Colonic mucosa (tissue), 4 donors: ENCODE results near the gene DNAJC16. TPM values are rescaled to one million over a fixed set of nuclear protein-coding genes. Genes with fewer than 3 reads are reported as not detected.

Experiments
- DNase-seq: peaks from one replicate; pipeline ENCODE4 v3.0.0-alpha.2; 2020
- H3K27ac ChIP-seq: fragments of 200-600 bp; one replicate; pipeline ENCODE4 v1.8.0; 2021
- H3K27me3 ChIP-seq: fragments of 200-600 bp; one replicate; pipeline ENCODE4 v1.8.0; 2021
- H3K36me3 ChIP-seq: fragments of 200-600 bp; one replicate; pipeline ENCODE4 v1.8.0; 2021
- H3K4me1 ChIP-seq: fragments of 200-600 bp; one replicate; pipeline ENCODE4 v1.8.0; 2021; ENCODE audit warnings: mild to moderate bottlenecking
- H3K4me3 ChIP-seq: fragments of 200-600 bp; one replicate; pipeline ENCODE4 v1.8.0; 2021
- H3K9ac ChIP-seq, 2 donors: one replicate each; pipeline ENCODE4 v1.7.0; 2013; ENCODE audit warnings: control low read depth in 2 of 2, low read depth in 2 of 2, low read length in 2 of 2
- H3K9me3 ChIP-seq: fragments of 200-600 bp; one replicate; pipeline ENCODE4 v1.8.0; 2021
- intact Hi-C: fragments of 100-400 bp; cut with DNase I; formaldehyde crosslinking; loops from one replicate; pipeline ENCODE4 v1.14.1; 2022
- total RNA-seq, 2 donors: library from RNA; stranded (reverse); fragmentation: NEBNext Ultra II Directional in 1 of 2; extraction: Animal tissue kit (Norgen Biotek cat#: 25700) in 1 of 2; gene quantifications; one replicate each; pipeline ENCODE4 v1.2.1, GENCODE V29; 2021
- TF ChIP-seq, protein P1 (sequence below): fragments of 200-600 bp; IDR thresholded peaks from one replicate; pipeline ENCODE4 v1.8.0; 2022; ENCODE audit warnings: antibody characterized with exemption, mild to moderate bottlenecking
- donor health status: healthy.
- donor health status: DM: no; HTN: no; CAD: no.
- donor health status: DM: no; HTN: no; CAD: no.

DNAJC16 gene
- total RNA-seq, 2 donors from 2014 or later, result 19.5 to 22.1 TPM

DNA sequence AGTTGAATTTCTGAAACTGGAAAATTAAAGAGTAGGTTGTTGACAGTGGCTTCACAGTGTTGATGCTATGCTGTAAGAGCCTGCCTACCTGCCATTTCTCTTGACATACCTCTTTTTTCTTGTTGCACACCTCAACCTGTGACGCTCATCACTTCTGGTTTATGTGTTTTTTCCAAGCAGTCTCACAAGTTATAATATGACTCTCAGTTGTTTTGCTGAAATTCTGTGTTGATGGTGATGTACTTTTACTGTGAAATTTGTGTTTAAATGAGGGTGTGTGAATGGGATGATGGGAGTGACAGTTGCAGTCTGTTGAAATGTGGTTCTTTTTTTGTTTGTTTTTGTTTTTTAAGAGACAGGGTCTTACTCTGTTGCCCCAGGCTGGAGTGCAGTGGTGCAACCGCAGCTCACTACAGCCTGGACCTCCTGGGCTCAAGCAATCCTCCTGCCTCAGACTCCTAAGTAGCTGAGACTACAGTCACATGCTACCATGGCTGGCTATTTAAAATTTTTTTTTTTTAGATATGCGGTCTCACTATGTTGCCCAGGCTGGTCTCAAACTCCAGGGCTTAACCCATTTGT, 97.6 kb downstream of the DNAJC16 start:
- TF ChIP-seq, protein P1, sequence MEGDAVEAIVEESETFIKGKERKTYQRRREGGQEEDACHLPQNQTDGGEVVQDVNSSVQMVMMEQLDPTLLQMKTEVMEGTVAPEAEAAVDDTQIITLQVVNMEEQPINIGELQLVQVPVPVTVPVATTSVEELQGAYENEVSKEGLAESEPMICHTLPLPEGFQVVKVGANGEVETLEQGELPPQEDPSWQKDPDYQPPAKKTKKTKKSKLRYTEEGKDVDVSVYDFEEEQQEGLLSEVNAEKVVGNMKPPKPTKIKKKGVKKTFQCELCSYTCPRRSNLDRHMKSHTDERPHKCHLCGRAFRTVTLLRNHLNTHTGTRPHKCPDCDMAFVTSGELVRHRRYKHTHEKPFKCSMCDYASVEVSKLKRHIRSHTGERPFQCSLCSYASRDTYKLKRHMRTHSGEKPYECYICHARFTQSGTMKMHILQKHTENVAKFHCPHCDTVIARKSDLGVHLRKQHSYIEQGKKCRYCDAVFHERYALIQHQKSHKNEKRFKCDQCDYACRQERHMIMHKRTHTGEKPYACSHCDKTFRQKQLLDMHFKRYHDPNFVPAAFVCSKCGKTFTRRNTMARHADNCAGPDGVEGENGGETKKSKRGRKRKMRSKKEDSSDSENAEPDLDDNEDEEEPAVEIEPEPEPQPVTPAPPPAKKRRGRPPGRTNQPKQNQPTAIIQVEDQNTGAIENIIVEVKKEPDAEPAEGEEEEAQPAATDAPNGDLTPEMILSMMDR, result no peak
- H3K27ac ChIP-seq, result no peak overlapping the region
- no peak for DNase-seq
- peaks cover 25% of the 10 kb centered on the region for H3K4me1 ChIP-seq
- no peak overlapping the region for H3K9ac ChIP-seq
- intact Hi-C loops, result loop anchor here (10.0 kb wide), 1 partner anchor 101 kb away; no protein-coding TSS in a partner anchor
- no peaks in the 10 kb centered on the region for H3K9me3 ChIP-seq
- peaks cover 3% of the 10 kb centered on the region for H3K36me3 ChIP-seq
- no peaks in the 10 kb centered on the region for H3K27me3 ChIP-seq
- no peak overlapping the region for H3K4me3 ChIP-seq

DNA sequence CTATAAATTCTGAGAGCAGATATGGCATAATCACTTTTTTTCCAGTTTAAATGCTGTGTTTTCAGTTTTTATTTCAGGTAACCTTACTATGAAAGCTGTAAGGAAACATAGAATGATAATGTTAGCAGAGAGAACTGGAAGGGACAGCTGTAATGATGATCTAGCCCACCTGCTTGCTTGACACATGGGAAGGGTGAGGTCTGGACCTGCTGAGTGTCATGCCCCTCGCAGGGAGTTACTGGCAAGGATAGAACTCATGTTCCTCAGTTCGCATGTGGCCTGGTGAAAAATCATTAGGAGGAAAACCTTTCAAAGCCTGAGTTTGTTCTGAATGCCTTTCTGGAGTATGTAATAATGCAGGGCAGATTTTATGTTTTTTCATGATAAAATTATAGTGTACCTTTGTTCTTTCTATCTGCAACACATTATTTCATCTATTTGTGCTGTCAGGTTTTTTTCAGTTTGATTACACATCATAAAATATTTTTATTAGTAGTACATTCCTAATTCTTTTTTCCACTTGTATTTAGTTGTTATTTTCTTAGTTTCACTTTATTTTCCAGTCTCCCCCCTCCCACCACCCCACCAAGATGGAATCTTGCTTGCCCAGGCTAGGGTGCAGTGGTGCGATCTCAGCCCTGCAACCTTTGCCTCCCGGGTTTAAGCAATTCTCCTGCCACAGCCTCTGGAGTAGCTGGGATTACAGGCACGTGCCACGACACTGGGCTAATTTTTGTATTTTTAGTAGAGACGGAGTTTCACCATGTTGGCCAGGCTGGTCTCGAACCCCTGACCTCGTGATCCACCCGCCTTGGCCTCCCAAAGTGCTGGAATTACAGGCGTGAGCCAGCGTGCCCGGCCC, 98.6 kb downstream of the DNAJC16 start:
- H3K4me1 ChIP-seq, result peaks cover 17% of the 10 kb centered on the region
- intact Hi-C loops, result loop anchor here (5.0 to 10.0 kb wide), 2 partner anchors 38 to 100 kb away; partner anchors contain the start of gene AGMAT

More for the DNA sequence above, 98.6 kb downstream of the DNAJC16 start:
- Histone ChIP-seq H3K4me3 (no peak overlapping the region), H3K9me3 (no peaks in the 10 kb centered on the region), H3K27ac (no peak overlapping the region), H3K27me3 (no peaks in the 10 kb centered on the region), H3K9ac (no peak overlapping the region), H3K36me3 (peaks cover 3% of the 10 kb centered on the region)
- no peak for DNase-seq
- TF ChIP-seq, protein P1, result no peak

Other genes starting within 250 kb of the DNAJC16 start
- 100 to 1,000 TPM; 160 to 191 TPM for gene EFHD2, start 117.0 kb upstream of the DNAJC16 start, total RNA-seq
- gene CTRC, start 88.4 kb upstream of the DNAJC16 start, total RNA-seq, result 1 to 10 TPM in 1 of 2 donors, not detected in 1; 6.0 TPM
- gene CELA2A, start 70.1 kb upstream of the DNAJC16 start, total RNA-seq, result 1 to 10 TPM in 1 of 2 donors, not detected in 1; 3.6 TPM
- gene CELA2B, start 50.7 kb upstream of the DNAJC16 start, total RNA-seq, result 1 to 10 TPM in 1 of 2 donors, not detected in 1; 1.1 TPM
- gene CASP9, start 2.6 kb upstream of the DNAJC16 start, total RNA-seq, result 10 to 100 TPM; 14.5 to 15.5 TPM
- 10 to 100 TPM; 21.6 to 54.2 TPM for gene AGMAT, start 58.2 kb downstream of the DNAJC16 start, total RNA-seq
- gene DDI2, start 90.6 kb downstream of the DNAJC16 start, total RNA-seq, result 10 to 100 TPM; 28.6 to 38.7 TPM
- 10 to 100 TPM; 32.7 to 37.2 TPM for gene PLEKHM2, start 157.5 kb downstream of the DNAJC16 start, total RNA-seq
- gene SLC25A34, start 209.4 kb downstream of the DNAJC16 start, total RNA-seq, result 10 to 100 TPM in 1 of 2 donors, 1 to 10 TPM in 1; 3.2 to 16.0 TPM
- gene TMEM82, start 215.7 kb downstream of the DNAJC16 start, total RNA-seq, result 10 to 100 TPM; 11.5 to 17.0 TPM
- gene FBLIM1, start 231.9 kb downstream of the DNAJC16 start, total RNA-seq, result 100 to 1,000 TPM; 167 to 213 TPM